GM19372 (cell line): ENCODE measurements around the gene LDB2.

ENCODE experiments used
- ATAC-seq: cut with Tn5 transposase; IDR thresholded peaks from one replicate; pipeline ENCODE4 v1.9.1; 2021; ENCODE audit warnings: mild to moderate bottlenecking, low read depth, moderate library complexity; ENCODE audit not compliant: unreplicated experiment

The LDB2 gene

GRCh38 chr4:16846540-16847117, 51.8 kb downstream of the LDB2 start:
- no peak for ATAC-seq

- ATAC-seq = no peak
Observed at GRCh38 chr4:16844816-16845586, 53.4 kb downstream of the LDB2 start.

- no peak for ATAC-seq
Observed at GRCh38 chr4:16843831-16844508, 54.5 kb downstream of the LDB2 start.

- no peak for ATAC-seq
Observed at GRCh38 chr4:16838226-16838875, 60.1 kb downstream of the LDB2 start.

- ATAC-seq = no peak
Observed at GRCh38 chr4:16837475-16837874, 61.0 kb downstream of the LDB2 start.

GRCh38 chr4:16836324-16836723, 62.1 kb downstream of the LDB2 start:
- no peak for ATAC-seq

GRCh38 chr4:16835597-16836247, 62.7 kb downstream of the LDB2 start:
- ATAC-seq = no peak

- ATAC-seq = no peak
Observed at GRCh38 chr4:16834814-16835213, 63.6 kb downstream of the LDB2 start.

- no peak for ATAC-seq
Observed at GRCh38 chr4:16833722-16834121, 64.7 kb downstream of the LDB2 start.

GRCh38 chr4:16830081-16830480, 68.4 kb downstream of the LDB2 start:
- ATAC-seq = no peak

- ATAC-seq = no peak
Observed at GRCh38 chr4:16827794-16828724, 70.4 kb downstream of the LDB2 start.

GRCh38 chr4:16827045-16827444, 71.4 kb downstream of the LDB2 start:
- no peak for ATAC-seq

GRCh38 chr4:16826406-16826910, 72.0 kb downstream of the LDB2 start:
- ATAC-seq = no peak

- ATAC-seq = no peak
Observed at GRCh38 chr4:16824278-16824806, 74.1 kb downstream of the LDB2 start.

GRCh38 chr4:16820329-16820728, 78.1 kb downstream of the LDB2 start:
- ATAC-seq = no peak

GRCh38 chr4:16819652-16820051, 78.8 kb downstream of the LDB2 start:
- ATAC-seq = no peak

- ATAC-seq = no peak
Observed at GRCh38 chr4:16818005-16818404, 80.4 kb downstream of the LDB2 start.

- ATAC-seq = no peak
Observed at GRCh38 chr4:16817286-16817685, 81.2 kb downstream of the LDB2 start.

GRCh38 chr4:16814361-16814760, 84.1 kb downstream of the LDB2 start:
- no peak for ATAC-seq
